Neural crest cell (in vitro differentiated cells): Measurements from ENCODE around the gene NR3C2. TPM values are rescaled to one million over a fixed set of nuclear protein-coding genes. Genes with fewer than 3 reads are reported as not detected.

Experiments used
- DNase-seq: peaks from one replicate; pipeline ENCODE4 v3.0.0; 2021; ENCODE audit warnings: low read depth, mixed read lengths, low spot score
- H3K27ac Mint-ChIP-seq: one replicate; pipeline ENCODE4 v1.8.0; 2021; ENCODE audit warnings: mild to moderate bottlenecking, mixed read lengths; ENCODE audit not compliant: unreplicated experiment
- H3K27me3 Mint-ChIP-seq: 2 replicates; pipeline ENCODE4 v1.8.0; 2021; ENCODE audit warnings: low read depth, mild to moderate bottlenecking, mixed read lengths
- H3K36me3 Mint-ChIP-seq: 2 replicates; pipeline ENCODE4 v1.8.0; 2021; ENCODE audit warnings: low read depth, mild to moderate bottlenecking, mixed read lengths
- H3K4me1 Mint-ChIP-seq: 2 replicates; pipeline ENCODE4 v1.8.0; 2021; ENCODE audit warnings: mixed read lengths
- H3K4me3 Mint-ChIP-seq: one replicate; pipeline ENCODE4 v1.8.0; 2021; ENCODE audit warnings: mild to moderate bottlenecking, mixed read lengths
- H3K9me3 Mint-ChIP-seq: 2 replicates; pipeline ENCODE4 v1.8.0; 2021; ENCODE audit warnings: mixed read lengths
- total RNA-seq: library from RNA; stranded (reverse); gene quantifications from 2 replicates; pipeline ENCODE4 v1.2.1, GENCODE V29; 2021
- TF ChIP-seq, protein P1 (sequence below): fragments of 200-600 bp; sonication (generic); conservative IDR thresholded peaks from 2 replicates; pipeline ENCODE4 v1.5.0; 2021; ENCODE audit warnings: antibody characterized with exemption, mild to moderate bottlenecking

NR3C2 gene
- total RNA-seq, 1 donor from 2014 or later, result 0.21 TPM

- no peaks in the 10 kb centered on the region for H3K9me3 Mint-ChIP-seq
- TF ChIP-seq, protein P1, sequence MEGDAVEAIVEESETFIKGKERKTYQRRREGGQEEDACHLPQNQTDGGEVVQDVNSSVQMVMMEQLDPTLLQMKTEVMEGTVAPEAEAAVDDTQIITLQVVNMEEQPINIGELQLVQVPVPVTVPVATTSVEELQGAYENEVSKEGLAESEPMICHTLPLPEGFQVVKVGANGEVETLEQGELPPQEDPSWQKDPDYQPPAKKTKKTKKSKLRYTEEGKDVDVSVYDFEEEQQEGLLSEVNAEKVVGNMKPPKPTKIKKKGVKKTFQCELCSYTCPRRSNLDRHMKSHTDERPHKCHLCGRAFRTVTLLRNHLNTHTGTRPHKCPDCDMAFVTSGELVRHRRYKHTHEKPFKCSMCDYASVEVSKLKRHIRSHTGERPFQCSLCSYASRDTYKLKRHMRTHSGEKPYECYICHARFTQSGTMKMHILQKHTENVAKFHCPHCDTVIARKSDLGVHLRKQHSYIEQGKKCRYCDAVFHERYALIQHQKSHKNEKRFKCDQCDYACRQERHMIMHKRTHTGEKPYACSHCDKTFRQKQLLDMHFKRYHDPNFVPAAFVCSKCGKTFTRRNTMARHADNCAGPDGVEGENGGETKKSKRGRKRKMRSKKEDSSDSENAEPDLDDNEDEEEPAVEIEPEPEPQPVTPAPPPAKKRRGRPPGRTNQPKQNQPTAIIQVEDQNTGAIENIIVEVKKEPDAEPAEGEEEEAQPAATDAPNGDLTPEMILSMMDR, result no peak
- no peak for DNase-seq
- no peaks in the 10 kb centered on the region for H3K27me3 Mint-ChIP-seq
- no peaks in the 10 kb centered on the region for H3K36me3 Mint-ChIP-seq
- H3K27ac Mint-ChIP-seq, result no peak overlapping the region
- no peaks in the 10 kb centered on the region for H3K4me1 Mint-ChIP-seq
- H3K4me3 Mint-ChIP-seq, result no peak overlapping the region
Measured at GRCh38 chr4:148056879-148057278, 385.3 kb downstream of the NR3C2 start.

DNA sequence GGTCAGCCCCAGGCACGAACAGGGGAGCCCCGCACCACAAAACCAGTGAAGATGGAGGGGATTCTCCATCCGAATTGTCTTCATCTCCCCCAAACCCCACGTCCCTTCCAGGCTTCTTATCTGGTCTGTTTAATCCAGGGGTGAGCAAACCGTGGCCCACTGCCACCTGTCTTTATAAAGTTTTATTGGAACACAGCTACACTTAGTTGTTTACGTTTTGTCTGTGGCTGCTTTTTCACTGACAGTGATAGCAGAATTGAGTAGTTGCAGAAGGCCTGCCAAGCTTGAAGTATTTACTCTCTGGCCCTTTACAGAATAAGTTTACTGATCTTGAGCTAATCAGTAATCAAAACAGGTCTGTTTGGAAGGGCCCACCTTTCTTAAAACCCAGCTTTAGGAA, 386.4 kb downstream of the NR3C2 start:
- Mint-ChIP-seq H3K27me3 (no peaks in the 10 kb centered on the region), H3K4me3 (no peak overlapping the region), H3K27ac (no peak overlapping the region), H3K4me1 (no peaks in the 10 kb centered on the region), H3K9me3 (peaks cover under 1% of the 10 kb centered on the region), H3K36me3 (no peaks in the 10 kb centered on the region)
- DNase-seq, result no peak
- TF ChIP-seq, protein P1, result no peak

- H3K27ac Mint-ChIP-seq, result no peak overlapping the region
Measured at GRCh38 chr4:148054275-148054674, 387.9 kb downstream of the NR3C2 start.

DNA sequence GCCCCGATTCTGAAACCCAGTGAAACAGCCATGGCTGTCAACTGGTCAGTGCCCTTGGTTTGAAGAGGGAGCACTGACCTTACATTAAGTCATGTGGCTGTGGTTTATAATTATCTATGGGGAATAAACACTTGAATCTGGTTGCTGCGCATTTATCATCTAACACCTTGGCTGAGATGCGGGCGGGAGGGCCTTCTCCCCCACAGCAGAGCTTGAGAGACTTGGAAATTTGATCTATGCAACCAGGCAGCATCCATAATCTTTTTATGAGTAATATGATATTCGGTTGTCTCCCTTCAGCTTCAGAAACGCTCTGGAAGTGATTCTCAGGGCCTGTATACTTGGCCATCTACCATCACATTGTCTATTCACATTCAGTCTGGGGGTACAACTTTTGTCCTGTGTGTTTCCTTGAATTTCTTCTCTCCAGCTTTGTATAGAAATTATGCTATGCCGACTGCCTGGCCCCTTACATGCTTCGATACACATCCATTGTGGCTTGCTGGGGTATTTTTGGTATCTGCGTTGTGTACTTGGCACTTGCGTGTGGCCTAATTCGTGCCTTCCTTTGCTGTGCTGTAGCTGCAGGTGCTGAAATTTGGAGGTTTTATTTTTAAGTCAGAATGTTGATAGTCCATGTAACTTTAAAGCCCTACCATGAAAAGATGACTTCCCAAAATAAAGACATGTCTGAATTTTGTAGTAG, 388.8 kb downstream of the NR3C2 start:
- Mint-ChIP-seq H3K36me3 (no peaks in the 10 kb centered on the region), H3K4me1 (no peaks in the 10 kb centered on the region), H3K27ac (no peak overlapping the region), H3K4me3 (no peak overlapping the region), H3K9me3 (peaks cover 3% of the 10 kb centered on the region), H3K27me3 (no peaks in the 10 kb centered on the region)
- DNase-seq, result no peak
- TF ChIP-seq, protein P1, result no peak

More at GRCh38 chr4:148054275-148054674, 387.9 kb downstream of the NR3C2 start:
- TF ChIP-seq, protein P1, result no peak
- H3K36me3 Mint-ChIP-seq, result no peaks in the 10 kb centered on the region
- H3K4me3 Mint-ChIP-seq, result no peak overlapping the region
- DNase-seq, result no peak
- no peaks in the 10 kb centered on the region for H3K4me1 Mint-ChIP-seq
- H3K27me3 Mint-ChIP-seq, result no peaks in the 10 kb centered on the region
- peaks cover 3% of the 10 kb centered on the region for H3K9me3 Mint-ChIP-seq

GRCh38 chr4:148052448-148052847, 389.8 kb downstream of the NR3C2 start:
- TF ChIP-seq, protein P1, result no peak
- H3K27me3 Mint-ChIP-seq, result no peaks in the 10 kb centered on the region

More at GRCh38 chr4:148052448-148052847, 389.8 kb downstream of the NR3C2 start:
- no peak for DNase-seq
- Mint-ChIP-seq H3K4me1 (no peaks in the 10 kb centered on the region), H3K9me3 (peaks cover 3% of the 10 kb centered on the region), H3K27ac (no peak overlapping the region), H3K4me3 (no peak overlapping the region), H3K36me3 (no peaks in the 10 kb centered on the region)
